ENCODE results near the gene CFAP65.

Gene CFAP65

DNA sequence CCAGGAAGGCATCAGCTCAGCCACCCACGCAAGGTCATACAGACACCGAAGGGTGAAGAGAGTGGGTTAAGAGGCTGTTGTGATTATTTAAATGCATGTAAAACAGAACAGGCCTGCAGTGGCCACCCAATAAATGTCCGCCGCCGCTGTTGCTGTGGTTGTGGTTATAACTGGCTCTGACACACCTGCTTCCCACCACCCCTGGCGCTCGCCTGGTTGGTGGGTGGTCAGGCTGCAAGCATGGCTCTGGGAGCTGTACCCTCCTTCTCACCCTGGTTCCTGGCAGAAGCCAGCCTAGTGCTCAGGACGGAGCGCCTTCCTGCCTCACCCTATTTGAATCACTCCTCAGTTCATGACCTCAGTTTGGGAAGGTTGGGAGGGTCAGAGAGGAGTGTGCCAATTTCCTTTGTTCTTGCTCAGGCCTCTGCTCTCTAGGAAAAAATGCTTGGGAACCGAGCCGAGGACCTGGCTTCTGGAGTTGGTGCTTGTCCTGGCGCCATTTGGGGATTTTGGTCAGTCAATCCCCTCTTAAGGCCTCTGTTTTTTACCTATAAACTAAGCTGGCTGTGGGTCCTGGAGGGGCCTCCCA, 42.8 kb downstream of the CFAP65 start:
- DNase-seq (ENCODE audit: low spot score in 2 of 2) (no peak), ATAC-seq (no peak)
- no peaks in the 10 kb centered on the region for H3K9me3 Mint-ChIP-seq
- H3K36me3 Mint-ChIP-seq, result no peaks in the 10 kb centered on the region
- H3K4me3 Mint-ChIP-seq, result no peak overlapping the region
- H3K27ac Mint-ChIP-seq, result no peak overlapping the region
- H3K4me1 Mint-ChIP-seq, result peaks cover 15% of the 10 kb centered on the region

- no peak for ATAC-seq
- no peak overlapping the region for H3K27ac Mint-ChIP-seq
- H3K36me3 Mint-ChIP-seq, result no peaks in the 10 kb centered on the region
- no peak for DNase-seq (ENCODE audit: low spot score in 2 of 2)
- no peaks in the 10 kb centered on the region for H3K9me3 Mint-ChIP-seq
- H3K4me1 Mint-ChIP-seq, result peaks cover 7% of the 10 kb centered on the region
- H3K4me3 Mint-ChIP-seq, result no peak overlapping the region
These were observed 43.6 kb downstream of the CFAP65 start for GRCh38 chr2:218997731-218998130.

DNA sequence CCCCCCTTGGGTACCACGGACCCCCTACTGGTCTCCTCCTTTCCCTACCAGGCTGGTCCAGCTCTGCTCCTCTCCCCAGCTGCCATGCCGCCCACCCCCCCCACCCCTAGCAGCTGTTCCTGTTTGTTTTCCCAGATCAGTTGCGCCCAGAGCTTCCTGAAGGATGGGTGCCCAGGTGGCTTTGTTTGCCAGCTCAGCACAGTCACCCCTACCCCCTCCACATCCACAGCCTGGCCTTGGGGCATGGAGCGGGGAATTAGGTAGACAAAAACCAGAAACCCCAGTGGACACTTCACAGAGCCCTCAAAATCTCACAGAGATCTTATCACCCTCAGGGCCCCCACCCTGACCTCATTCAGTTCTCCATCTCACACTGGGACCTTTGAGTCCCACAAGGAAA, 44.4 kb downstream of the CFAP65 start:
- no peaks in the 10 kb centered on the region for H3K4me1 Mint-ChIP-seq
- no peaks in the 10 kb centered on the region for H3K36me3 Mint-ChIP-seq
- no peaks in the 10 kb centered on the region for H3K9me3 Mint-ChIP-seq
- ATAC-seq (no peak), DNase-seq (ENCODE audit: low spot score in 2 of 2) (no peak)
- no peak overlapping the region for H3K4me3 Mint-ChIP-seq
- no peak overlapping the region for H3K27ac Mint-ChIP-seq

- DNase-seq (ENCODE audit: low spot score in 2 of 2), result peak; percentile 87 to 94
- ATAC-seq, result peak; percentile 71
- Mint-ChIP-seq H3K36me3 (no peaks in the 10 kb centered on the region), H3K4me1 (peaks cover 6% of the 10 kb centered on the region), H3K4me3 (peak overlapping the region; percentile 45), H3K9me3 (no peaks in the 10 kb centered on the region), H3K27ac (no peak overlapping the region)
These were observed 45.2 kb downstream of the CFAP65 start for GRCh38 chr2:218995972-218996711.

GRCh38 chr2:218995561-218995960, 45.8 kb downstream of the CFAP65 start:
- no peaks in the 10 kb centered on the region for H3K9me3 Mint-ChIP-seq
- H3K4me1 Mint-ChIP-seq, result peaks cover 6% of the 10 kb centered on the region
- H3K36me3 Mint-ChIP-seq, result no peaks in the 10 kb centered on the region
- H3K4me3 Mint-ChIP-seq, result peak overlapping the region; percentile 45
- H3K27ac Mint-ChIP-seq, result no peak overlapping the region
- DNase-seq (ENCODE audit: low spot score in 2 of 2) (no peak), ATAC-seq (no peak)

- no peak within 1 kb of the TSS for H3K27ac Mint-ChIP-seq
- H3K9me3 Mint-ChIP-seq, result no peaks in the 10 kb centered on the region
- peaks cover 6% of the 10 kb centered on the region for H3K4me1 Mint-ChIP-seq
- H3K36me3 Mint-ChIP-seq, result no peaks in the 10 kb centered on the region
- peak; percentile 9 for ATAC-seq
- peak within 1 kb of the TSS; percentile 38 for H3K4me3 Mint-ChIP-seq
- no peak for DNase-seq (ENCODE audit: low spot score in 2 of 2)
These were observed 47.7 kb downstream of the CFAP65 start, which contains the start of gene CRYBA2 for GRCh38 chr2:218993345-218994315. Gene CRYBA2, minus strand, starts transcription at chr2:218993422. Its CDS starts 246 bp downstream, at chr2:218993176.

DNA sequence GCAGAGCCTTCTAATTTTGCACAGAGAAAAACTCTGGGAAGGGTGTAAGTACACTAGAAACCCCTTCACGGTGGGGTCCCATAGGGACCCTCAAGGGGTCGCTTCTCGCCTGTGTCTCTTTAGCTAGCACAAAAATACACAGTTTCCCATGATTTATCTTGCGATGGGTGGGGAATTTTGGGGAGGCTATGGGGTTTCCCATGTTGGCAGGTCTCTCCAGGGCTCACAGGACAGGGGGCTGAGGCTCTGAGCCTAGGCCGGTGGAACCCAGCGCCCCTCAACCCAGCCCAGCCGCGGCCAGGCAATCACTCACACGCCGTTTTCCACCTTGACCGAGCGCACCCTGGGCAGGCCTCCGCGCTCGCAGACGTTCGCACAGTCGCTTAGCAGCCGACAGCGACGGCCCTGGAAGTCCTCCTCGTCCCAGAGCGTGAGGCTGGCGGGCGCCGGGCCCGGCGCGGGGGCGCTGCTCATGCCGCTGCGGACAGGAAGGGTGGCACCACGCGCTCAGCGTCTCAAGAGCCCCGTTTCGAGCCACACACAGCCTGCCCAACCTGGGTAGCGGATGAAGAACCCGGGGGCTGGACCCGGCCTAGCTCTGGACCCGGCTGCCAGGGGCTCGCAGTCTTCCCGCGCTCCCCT, 48.5 kb downstream of the CFAP65 start:
- peaks cover 6% of the 10 kb centered on the region for H3K4me1 Mint-ChIP-seq
- no peak overlapping the region for H3K27ac Mint-ChIP-seq
- H3K9me3 Mint-ChIP-seq, result no peaks in the 10 kb centered on the region
- DNase-seq (ENCODE audit: low spot score in 2 of 2) (no peak), ATAC-seq (peak; percentile 16)
- H3K4me3 Mint-ChIP-seq, result no peak overlapping the region
- H3K36me3 Mint-ChIP-seq, result no peaks in the 10 kb centered on the region

- Mint-ChIP-seq H3K27ac (no peak overlapping the region), H3K9me3 (no peaks in the 10 kb centered on the region), H3K4me3 (no peak overlapping the region), H3K36me3 (no peaks in the 10 kb centered on the region), H3K4me1 (peaks cover 6% of the 10 kb centered on the region)
- DNase-seq (ENCODE audit: low spot score in 2 of 2) (no peak), ATAC-seq (no peak)
These were observed 49.1 kb downstream of the CFAP65 start for GRCh38 chr2:218992196-218992595.

GRCh38 chr2:218991674-218992168, 49.6 kb downstream of the CFAP65 start:
- Mint-ChIP-seq H3K4me1 (peaks cover 6% of the 10 kb centered on the region), H3K9me3 (no peaks in the 10 kb centered on the region), H3K36me3 (no peaks in the 10 kb centered on the region), H3K27ac (no peak overlapping the region), H3K4me3 (no peak overlapping the region)
- DNase-seq (ENCODE audit: low spot score in 2 of 2), result no peak
- no peak for ATAC-seq

GRCh38 chr2:218990612-218991011, 50.7 kb downstream of the CFAP65 start:
- DNase-seq (ENCODE audit: low spot score in 2 of 2), result no peak

DNA sequence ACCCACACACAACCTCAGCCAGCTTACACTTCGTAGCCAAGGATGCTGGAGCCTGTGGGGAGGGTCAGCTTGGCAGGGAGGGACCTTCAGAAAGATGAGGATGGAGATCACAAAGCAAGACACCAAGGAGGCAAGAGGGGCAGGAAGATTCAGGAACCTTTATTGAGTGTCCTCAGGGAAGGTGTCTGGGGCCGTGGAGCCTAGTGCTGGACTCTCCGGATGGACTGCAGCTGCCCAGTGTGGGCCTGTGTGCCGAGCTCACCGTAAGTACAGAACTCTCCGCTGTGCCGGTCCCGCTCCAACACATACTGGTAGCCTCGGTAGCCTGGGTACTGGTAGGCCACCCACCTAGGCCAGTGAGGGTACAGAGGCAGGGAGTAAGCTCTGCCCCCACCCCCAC, 51.3 kb downstream of the CFAP65 start:
- no peak for ATAC-seq
- Mint-ChIP-seq H3K27ac (no peak overlapping the region), H3K4me1 (peaks cover 12% of the 10 kb centered on the region), H3K9me3 (no peaks in the 10 kb centered on the region), H3K36me3 (no peaks in the 10 kb centered on the region), H3K4me3 (no peak overlapping the region)
- no peak for DNase-seq (ENCODE audit: low spot score in 2 of 2)

More at GRCh38 chr2:218990612-218991011, 50.7 kb downstream of the CFAP65 start:
- no peaks in the 10 kb centered on the region for H3K9me3 Mint-ChIP-seq
- H3K4me1 Mint-ChIP-seq, result peaks cover 9% of the 10 kb centered on the region
- no peak overlapping the region for H3K27ac Mint-ChIP-seq
- no peak overlapping the region for H3K4me3 Mint-ChIP-seq
- H3K36me3 Mint-ChIP-seq, result no peaks in the 10 kb centered on the region
- no peak for ATAC-seq

- H3K9me3 Mint-ChIP-seq, result no peaks in the 10 kb centered on the region
- peaks cover 17% of the 10 kb centered on the region for H3K4me1 Mint-ChIP-seq
- H3K4me3 Mint-ChIP-seq, result no peak overlapping the region
- ATAC-seq (no peak), DNase-seq (ENCODE audit: low spot score in 2 of 2) (no peak)
- no peak overlapping the region for H3K27ac Mint-ChIP-seq
- no peaks in the 10 kb centered on the region for H3K36me3 Mint-ChIP-seq
These were observed 52.7 kb downstream of the CFAP65 start for GRCh38 chr2:218988650-218989049.

GRCh38 chr2:218988164-218988563, 53.2 kb downstream of the CFAP65 start:
- Mint-ChIP-seq H3K9me3 (no peaks in the 10 kb centered on the region), H3K27ac (no peak overlapping the region), H3K4me1 (peaks cover 21% of the 10 kb centered on the region), H3K4me3 (no peak overlapping the region), H3K36me3 (no peaks in the 10 kb centered on the region)
- ATAC-seq, result no peak
- DNase-seq (ENCODE audit: low spot score in 2 of 2), result no peak

GRCh38 chr2:218986148-218986761, 55.1 kb downstream of the CFAP65 start:
- Mint-ChIP-seq H3K27ac (no peak overlapping the region), H3K4me3 (no peak overlapping the region)

More at GRCh38 chr2:218986148-218986761, 55.1 kb downstream of the CFAP65 start:
- ATAC-seq (no peak), DNase-seq (ENCODE audit: low spot score in 2 of 2) (no peak)
- no peaks in the 10 kb centered on the region for H3K36me3 Mint-ChIP-seq
- no peaks in the 10 kb centered on the region for H3K9me3 Mint-ChIP-seq
- H3K4me1 Mint-ChIP-seq, result peaks cover 20% of the 10 kb centered on the region

All from stimulated activated effector memory CD8-positive, alpha-beta T cell treated with anti-CD3 and anti-CD28 coated beads, Interleukin-12 subunit alpha, Interleukin-12 subunit beta, amount 100 ng/mL, for 72 hours (primary cell).